Fibroblast of the aortic adventitia (primary cell): ENCODE results near the gene CYBC1. TPM values are rescaled to one million over a fixed set of nuclear protein-coding genes. Genes with fewer than 3 reads are reported as not detected.

Experiments
- DNase-seq: peaks from one replicate; pipeline ENCODE4 v3.0.0-alpha.2; 2010; ENCODE audit warnings: low read depth
- H3K4me3 ChIP-seq: 2 replicates; pipeline ENCODE4 v1.5.1; 2011; ENCODE audit warnings: low read depth, mild to moderate bottlenecking, control low read depth, low read length, moderate library complexity
- total RNA-seq: library from RNA; depleted of rRNA; stranded (reverse); fragments of >200 nt; gene quantifications from 2 replicates; pipeline ENCODE4 v1.2.3, GENCODE V29; 2012; ENCODE audit warnings: low replicate concordance
- TF ChIP-seq, protein P1 (sequence below): IDR thresholded peaks from 2 replicates; pipeline ENCODE4 v1.5.1; 2011; ENCODE audit warnings: mild to moderate bottlenecking, low read length, control low read depth, inconsistent platforms; ENCODE audit not compliant: insufficient read depth

Gene CYBC1
- total RNA-seq, 1 donor = 46.4 TPM

DNA sequence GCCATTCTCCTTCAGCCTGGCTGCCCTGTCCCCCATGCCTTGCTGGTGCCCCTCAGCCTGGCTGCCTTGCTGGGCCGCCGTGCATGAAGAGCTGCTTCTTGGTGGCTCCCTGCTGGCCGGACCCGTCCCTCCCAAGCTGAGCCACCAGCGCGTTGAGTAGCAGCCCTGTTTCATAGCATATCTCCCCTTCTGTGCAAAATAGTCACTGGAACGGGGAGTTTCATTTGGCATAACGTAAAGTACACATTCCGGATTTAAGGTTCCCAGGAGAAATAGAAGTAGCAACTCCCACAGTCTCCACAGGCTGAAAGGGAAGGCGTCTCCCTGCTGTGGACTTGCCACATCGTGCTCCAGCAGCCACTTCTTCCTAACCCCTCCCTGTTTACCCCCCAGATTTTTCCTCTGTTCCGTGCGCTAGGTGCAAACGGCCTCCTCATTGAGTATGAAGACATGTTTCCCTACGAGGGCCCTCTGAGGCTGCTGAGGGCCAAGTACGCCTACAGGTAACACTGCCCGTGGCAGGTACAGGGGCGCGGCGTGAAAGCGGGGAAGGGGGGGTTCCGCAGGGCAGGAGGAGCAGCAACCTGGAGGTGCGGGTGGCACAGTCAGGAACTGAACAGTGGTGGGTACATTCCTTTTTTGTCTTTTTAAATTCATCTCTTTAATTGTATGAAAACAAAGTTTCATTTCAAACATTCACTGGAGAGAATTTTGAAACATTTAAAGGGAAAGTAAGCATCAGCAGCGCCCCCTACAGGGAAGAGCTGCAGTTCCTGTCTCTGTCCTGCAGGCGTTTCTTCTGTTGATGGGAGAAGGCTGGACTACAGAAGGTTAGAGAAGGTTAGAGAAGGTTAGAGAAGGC is 26.3 kb downstream of the CYBC1 start:
- TF ChIP-seq, protein P1, sequence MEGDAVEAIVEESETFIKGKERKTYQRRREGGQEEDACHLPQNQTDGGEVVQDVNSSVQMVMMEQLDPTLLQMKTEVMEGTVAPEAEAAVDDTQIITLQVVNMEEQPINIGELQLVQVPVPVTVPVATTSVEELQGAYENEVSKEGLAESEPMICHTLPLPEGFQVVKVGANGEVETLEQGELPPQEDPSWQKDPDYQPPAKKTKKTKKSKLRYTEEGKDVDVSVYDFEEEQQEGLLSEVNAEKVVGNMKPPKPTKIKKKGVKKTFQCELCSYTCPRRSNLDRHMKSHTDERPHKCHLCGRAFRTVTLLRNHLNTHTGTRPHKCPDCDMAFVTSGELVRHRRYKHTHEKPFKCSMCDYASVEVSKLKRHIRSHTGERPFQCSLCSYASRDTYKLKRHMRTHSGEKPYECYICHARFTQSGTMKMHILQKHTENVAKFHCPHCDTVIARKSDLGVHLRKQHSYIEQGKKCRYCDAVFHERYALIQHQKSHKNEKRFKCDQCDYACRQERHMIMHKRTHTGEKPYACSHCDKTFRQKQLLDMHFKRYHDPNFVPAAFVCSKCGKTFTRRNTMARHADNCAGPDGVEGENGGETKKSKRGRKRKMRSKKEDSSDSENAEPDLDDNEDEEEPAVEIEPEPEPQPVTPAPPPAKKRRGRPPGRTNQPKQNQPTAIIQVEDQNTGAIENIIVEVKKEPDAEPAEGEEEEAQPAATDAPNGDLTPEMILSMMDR = peak; percentile 78
- H3K4me3 ChIP-seq = no peak overlapping the region
- DNase-seq = peak; percentile 64

DNA sequence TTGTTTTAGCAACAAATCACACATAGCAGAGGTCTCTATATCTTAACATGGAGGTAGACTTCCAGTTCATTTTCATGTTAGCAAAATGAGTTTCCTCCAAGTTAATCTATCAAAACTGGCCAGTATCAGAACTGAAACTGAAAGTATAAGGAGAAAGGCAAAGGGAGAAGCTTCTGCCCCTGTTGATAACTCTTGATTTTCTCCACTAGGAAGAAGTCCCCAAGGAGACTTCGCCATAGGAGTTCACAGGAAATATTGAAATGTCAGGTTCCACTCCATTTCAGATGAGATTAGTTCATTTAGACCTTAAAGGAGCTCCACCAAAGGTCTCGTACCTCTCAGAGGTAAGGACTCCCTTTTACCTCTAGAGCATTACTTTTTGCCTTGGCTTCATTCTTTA is 31.0 kb downstream of the CYBC1 start:
- TF ChIP-seq, protein P1 = no peak
- peak overlapping the region; percentile 19 for H3K4me3 ChIP-seq
- DNase-seq = peak; percentile 17

DNA sequence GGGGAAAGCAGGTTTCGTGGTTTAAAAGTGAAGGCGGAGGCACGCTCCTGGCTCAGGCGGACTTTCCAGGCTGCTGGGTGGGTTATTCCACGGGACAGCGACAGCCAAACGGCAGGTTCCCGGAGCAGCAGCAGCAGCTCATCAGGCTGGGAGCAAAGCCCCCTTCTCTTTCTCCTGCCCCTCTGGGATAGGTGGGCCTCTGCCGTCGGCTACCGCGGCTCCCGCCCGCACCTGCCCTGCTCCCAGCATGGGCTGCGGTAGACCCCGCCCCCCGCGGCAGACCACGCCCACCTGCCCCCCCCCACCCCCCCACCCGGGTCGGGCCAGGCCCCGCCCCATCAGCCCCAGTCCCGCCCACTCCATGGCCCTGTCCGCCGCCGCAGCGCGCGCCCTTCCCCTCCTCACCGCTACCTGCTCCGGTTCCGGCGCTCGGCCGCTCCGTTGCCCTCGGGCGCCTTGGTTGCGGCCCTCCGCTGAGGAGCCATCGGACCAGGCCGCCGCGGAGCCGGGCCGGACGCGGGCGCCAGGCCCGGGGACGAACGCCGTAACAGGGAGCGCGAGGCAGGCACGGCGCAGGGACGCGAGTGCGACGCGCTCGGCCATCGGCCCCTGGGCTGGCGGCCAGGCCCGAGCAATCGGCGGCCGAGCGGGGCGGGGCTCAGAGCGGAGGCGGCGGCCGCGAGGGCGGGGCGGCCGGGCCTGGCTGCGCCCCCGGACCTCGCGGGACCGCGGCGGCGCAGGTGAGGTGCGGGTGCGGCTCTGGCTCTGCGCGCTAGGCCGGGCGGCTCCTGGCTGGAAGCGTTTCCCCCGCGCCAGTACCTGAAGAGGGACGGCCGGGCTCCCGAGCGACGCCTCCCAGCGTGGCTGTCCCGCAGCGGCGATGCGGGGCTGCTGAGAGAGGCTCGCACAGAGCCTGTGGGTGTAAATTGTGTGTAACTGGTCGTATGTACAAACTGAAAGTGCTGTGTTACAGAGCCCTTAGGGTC is 32.3 kb downstream of the CYBC1 start, which contains the start of the genes HEXD and OGFOD3:
Gene HEXD (plus strand): TSS at position 347 of the 986 bp plus-strand sequence. CDS start 1,453 bp downstream, outside the sequence.
Gene OGFOD3 (minus strand): TSS at position 586 of the 986 bp plus-strand sequence. CDS start 101 bp downstream, at position 485.
- DNase-seq = peak; percentile 63

DNA sequence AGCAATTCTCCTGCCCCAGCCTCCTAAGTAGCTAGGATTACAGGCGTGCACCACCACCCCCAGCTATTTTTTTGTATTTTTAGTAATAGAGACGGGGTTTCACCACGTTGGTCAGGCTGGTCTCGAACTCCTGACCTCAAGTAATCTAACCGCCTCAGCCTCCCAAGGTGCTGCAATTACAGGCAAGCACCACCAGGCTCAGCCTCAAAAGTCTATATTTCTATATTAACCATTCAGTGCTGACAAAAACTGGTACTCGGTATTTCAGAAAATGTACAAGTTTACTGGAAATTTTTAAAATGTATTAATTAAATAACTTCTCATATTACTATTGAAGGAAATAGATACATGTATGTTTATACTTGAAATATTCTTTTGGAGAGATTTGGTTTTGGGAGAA is 33.8 kb downstream of the CYBC1 start:
- no peak for DNase-seq
- no peak overlapping the region for H3K4me3 ChIP-seq
- TF ChIP-seq, protein P1 = peak; percentile 29

More for the DNA sequence above, 32.3 kb downstream of the CYBC1 start, which contains the start of the genes HEXD and OGFOD3:
- TF ChIP-seq, protein P1 = no peak
- H3K4me3 ChIP-seq = peak within 1 kb of the TSS; percentile 83

DNA sequence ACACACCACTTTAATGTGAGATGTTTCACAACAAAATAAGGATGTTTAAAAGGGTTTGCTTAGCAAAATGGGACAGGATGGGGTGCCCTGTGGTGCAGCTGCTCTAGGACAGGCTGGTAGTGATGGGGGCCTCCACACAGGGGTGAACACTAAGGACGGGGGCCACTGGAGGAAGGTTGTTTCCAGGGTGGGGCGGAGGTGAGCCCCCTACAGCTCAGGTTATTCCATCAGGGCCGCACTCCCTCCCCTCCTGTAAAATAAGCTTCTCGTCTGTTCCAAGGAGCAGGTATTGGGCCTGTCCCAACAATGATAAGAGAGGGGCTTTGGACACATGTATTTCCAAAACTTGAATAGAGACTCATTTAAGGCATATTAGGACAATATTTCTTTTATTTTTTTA is 34.3 kb downstream of the CYBC1 start:
- no peak overlapping the region for H3K4me3 ChIP-seq
- DNase-seq = no peak
- TF ChIP-seq, protein P1 = no peak

DNA sequence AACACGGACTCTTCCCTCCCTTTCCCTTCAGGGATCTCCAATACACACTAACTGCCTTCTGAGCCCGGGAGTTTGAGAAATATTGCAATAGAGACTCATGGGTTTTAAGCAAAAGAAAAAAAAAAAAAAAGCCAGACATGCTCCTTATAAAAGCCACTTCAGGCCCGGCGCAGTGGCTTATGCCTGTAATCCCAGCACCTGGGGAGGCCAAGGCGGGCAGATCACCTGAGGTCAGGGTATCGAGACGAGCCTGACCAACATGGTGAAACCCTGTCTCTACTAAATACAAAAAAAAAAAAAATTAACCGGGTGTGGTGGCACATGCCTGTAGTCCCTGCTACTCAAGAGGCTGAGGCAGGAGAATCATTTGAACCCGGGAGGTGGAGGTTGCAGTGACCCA is 34.8 kb downstream of the CYBC1 start:
- DNase-seq = no peak
- TF ChIP-seq, protein P1 = no peak
- H3K4me3 ChIP-seq = no peak overlapping the region
